GM10847 (cell line): ENCODE measurements around the gene MACO1.

Experiments used
- POLR2A ChIP-seq: IDR thresholded peaks from 2 replicates; pipeline ENCODE4 v1.6.1; 2011; ENCODE audit not compliant: insufficient read length; ENCODE audit errors: extremely low read depth

Gene MACO1

DNA sequence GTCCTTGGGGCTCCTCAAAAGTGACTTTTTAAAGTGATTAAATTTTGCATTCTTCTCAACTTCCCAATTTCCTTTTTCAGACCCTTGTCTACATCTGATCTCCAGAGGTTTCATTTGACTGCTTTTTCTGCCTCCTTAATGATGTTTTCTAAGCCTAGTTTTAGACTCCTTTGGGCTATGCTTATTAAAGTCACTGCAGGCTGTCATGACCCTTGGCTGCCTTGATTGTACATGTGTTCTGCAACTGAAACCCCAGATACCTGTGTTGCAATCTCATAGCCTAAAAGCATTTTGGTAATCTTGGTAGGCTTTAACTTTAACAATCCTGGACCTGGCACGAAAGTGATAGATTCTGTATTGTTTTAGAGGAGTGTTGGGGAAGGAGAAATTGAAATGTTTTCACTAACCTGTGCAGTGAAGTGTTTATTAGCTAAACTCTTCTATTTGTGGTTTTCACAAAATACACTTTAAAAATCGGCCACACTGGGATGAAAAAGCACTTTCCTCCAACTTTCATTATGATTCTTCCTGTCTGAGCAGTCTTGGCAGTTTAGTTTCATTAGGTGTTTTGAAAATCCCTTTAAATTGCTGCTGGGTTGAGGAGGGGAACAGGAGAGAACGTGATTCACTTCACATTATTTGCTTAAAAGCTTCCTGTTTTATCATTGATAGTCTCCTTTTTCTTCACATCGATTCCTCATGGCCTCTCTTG, 4.9 kb downstream of the MACO1 start:
- TF ChIP-seq POLR2A: no peak

DNA sequence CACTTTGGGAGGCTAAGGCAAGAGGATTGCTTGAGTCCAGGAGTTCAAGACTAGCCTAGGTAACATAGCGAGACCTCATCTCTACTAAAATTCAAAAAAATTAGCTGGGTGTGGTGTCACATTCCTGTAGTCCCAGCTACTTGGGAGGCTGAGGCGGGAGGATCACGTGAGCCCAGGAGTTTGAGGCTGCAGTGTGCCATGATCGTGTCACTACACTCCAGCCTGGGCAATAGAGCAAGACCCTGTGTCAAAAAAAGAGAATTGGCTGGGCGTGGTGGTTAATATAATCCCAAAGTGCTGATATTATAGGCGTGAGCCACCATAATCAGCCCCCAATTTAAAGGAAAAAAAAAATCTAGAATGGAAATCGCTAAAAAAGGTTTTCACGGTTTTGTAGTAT, 7.0 kb downstream of the MACO1 start:
- TF ChIP-seq POLR2A: no peak

DNA sequence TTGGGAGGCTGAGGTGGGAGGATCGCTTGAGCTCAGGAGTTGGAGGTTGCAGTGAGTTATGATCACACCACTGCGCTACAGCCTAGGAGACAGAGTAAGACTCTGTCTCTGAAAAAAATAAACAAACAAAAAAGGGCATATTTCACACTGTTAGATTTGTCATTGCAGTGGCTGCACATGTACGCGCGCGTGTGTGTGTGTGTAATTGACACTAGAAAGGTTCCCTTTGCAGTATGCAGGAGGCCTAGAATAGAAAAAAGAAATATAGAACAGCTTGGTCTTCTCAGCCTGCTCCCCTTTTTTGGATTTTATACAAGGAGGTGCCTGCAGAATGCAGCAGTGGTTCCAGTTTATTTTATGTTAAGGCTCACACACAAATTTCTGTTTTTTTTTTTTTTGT, 8.6 kb downstream of the MACO1 start:
- no peak for TF ChIP-seq POLR2A

DNA sequence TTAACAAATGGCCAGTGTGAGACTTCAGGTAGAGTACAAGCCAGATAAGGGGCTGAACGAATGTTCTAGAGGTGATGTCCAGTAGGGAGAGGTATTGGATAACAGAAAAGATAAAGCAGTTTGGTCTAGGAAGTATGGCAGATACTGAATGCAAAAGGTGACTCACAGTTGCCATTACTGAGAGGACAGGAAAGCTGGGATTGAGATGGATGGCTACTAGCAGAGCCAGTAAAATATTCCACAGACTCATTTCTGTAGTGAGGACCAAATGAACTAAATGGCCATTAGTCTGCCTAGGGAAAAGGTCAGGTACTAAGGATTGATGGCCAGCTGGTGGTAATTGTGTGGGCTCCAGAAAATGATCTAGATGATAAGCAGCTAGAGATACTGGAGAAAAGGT, 11.5 kb downstream of the MACO1 start:
- TF ChIP-seq POLR2A: no peak

DNA sequence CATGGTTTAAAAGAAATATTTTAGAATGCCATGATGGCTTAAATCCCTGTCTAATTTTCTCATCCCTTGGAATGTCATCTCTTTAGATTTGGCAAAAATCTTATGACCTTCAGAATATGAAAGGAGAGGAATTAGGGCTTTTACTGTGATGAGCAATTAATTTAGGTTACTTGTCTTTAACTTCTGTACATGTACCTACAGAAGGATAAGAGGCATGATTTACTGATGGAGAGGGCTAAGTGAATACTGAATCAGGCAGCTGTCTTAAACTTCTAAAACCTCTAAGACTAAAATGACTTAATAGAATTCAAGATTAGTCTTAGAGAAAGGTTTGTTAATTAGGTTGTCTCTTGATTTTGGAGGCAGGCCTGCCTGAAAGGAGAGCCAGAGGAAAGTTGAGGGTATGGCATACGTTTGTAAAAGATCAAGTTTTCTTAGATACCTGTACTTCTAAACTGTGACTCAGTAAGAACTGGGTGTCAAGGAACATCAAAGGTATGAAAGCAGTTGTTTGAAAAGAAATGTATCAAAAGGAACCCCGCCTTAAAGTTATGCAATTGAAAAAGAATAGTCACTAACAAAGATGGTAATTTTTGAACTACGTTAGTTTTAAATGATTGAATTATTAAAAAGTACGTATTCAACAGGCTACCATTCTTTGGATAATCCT, 12.5 kb downstream of the MACO1 start:
- TF ChIP-seq POLR2A: no peak

DNA sequence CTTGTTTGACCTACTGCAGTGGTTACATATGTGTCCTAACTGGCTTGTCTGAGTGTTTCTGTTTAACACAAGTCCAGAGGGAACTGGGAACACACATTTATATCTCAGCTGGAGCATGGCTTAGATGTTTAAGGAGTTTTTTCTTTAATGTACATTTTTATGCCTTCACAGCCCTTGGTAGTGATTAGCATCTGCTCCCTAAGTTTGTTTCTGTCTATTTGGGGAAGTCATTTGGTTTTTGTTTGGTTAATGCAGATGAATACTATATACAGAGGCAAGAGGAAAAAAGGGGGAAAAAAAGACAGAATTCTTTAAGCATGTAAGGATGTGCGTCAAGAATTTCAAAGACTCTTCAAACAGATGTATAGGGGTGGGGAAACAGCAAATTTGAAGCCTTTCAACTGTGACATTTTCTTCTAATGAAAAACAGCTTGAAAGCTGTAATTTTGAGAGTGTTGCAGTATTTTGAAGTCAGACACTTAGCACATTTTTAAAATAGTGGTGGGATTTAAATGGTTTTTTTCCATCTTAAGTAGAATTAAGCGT, 15.4 kb downstream of the MACO1 start:
- TF ChIP-seq POLR2A: no peak

DNA sequence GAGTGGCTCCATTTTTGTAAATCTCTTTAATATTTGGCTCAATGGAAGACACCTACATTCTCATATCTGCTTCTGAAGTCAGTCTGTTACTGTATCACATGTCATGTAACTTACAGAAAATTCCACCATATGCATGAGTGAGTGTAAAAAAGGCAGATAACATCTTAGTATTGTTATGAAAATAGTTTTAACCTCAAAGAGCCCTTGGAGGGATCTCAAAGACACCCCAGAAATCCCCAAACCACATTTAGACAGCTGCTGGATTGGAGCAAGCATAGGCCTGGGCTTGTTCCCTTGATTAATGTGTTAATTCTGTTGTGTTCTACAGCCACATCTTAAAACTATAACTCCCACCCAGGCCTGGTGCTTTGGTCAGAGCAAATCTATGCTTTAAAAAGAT, 16.9 kb downstream of the MACO1 start:
- TF ChIP-seq POLR2A: no peak

DNA sequence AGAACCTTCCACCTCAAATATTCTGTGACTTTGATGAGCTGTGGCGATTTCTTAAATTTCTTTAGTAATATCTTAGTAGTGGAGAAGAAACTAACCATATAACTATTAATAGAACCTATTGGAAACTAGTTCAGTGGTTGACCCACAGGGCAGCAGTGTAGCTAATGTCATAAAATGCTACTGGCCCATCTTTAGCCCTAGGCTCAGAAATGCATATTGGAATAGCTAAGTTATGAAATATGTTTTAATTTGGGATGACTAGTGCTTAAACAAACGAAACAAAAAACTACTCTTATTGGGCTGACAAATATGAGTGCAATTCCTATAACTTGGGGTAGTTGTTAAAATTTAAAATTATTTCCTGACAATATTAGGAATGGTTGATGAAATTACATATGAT, 20.2 kb downstream of the MACO1 start:
- no peak for TF ChIP-seq POLR2A

DNA sequence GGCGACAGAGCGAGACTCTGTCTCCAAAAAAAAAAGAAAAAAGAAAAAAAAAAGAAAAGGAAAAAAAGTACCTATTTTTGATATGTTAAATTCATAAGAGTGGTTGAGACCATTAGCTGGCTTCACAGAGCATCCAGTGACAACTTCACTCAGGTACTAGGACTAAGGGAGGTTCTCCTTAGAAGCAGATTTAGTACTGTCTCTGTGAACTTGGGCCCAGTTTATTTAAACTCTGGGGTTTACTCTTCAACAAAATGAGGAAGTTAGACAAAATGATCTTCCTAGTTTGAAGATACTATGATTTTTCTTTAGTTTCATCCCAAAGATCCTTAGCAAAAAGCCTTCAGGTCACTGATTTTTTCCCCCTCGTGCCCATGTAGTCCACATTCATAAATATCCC, 21.2 kb downstream of the MACO1 start:
- TF ChIP-seq POLR2A: no peak

DNA sequence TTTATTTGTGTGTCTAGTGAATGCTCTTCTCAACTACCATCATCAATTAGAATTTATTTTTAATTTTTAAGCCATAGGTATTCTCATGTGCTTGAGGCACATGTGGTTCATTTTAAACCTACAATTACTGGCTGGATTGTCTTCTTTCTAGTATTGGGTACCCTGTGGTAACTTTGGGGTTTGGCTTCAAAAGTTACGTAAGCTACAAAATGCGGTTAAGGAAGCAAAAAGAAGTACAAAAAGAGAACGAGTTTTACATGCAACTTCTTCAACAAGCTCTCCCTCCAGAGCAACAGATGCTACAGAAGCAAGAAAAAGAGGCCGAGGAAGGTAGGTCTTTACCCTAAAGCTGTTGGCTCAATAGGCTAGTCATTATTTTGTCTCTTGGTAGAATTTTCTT, 25.8 kb downstream of the MACO1 start:
- no peak for TF ChIP-seq POLR2A

DNA sequence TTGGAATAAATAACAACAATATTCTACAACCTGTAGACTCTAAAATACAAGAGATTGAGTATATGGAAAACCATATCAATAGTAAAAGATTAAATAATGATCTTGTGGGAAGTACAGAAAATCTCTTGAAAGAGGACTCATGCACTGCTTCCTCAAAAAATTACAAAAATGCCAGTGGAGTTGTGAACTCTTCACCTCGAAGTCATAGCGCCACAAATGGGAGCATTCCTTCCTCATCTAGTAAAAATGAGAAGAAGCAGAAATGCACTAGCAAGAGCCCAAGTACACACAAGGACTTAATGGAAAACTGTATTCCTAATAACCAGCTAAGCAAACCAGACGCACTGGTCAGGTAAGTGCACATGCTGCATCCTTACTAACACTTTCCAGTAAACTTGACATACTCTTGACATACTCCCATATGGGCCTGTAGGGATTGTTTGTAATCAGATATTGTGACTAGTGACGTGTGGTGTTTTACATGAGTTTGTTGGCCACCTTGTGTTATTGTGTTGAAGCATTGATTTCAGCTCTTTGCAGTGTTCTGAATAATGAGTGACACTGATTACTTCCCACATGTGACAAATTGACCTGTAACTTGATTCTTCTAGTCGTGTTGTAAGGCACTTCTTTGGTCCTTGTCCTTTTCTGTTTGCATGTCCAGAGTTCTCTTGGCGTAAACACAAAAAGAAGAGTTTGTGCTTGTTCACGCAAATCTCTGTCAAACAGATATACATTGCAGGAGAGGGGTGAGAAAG, 28.0 kb downstream of the MACO1 start:
- no peak for TF ChIP-seq POLR2A

DNA sequence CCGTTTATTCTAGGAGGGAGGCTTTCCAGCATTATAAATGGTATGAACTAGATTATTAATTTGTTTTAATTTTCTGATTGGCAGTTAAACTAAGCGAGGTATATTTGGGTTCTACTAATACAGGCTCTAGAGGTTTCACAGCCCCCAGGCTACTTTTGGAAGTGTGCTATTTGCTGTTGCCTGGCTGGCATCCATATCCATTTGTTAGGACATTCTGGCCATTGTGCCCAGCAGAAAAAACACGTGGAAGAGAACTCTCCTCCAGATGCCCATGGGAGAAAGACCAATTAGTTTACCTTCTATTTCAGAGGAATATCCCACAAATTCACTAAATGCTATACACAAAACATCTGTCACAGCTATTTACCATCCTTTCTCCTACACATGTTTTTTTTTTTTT, 29.3 kb downstream of the MACO1 start:
- TF ChIP-seq POLR2A: no peak

DNA sequence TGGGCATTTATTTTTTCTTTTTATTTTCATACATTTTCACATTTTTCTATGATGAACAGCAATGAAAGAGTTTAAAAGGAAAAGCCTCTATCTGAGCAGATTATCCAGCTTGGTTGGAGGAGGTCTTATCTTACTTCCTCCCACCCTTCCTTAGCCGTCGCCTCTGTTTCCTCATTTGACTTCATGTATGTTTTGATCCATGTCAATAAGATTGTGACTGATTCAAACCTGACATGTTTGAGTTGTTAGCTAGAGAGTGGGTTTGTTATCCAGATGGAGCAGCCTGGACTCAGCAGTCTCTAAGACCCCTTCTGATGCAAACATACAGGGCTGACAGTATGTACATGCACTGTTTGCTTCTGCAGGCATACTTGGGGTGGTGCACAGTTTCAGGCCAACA, 31.2 kb downstream of the MACO1 start:
- TF ChIP-seq POLR2A: no peak

DNA sequence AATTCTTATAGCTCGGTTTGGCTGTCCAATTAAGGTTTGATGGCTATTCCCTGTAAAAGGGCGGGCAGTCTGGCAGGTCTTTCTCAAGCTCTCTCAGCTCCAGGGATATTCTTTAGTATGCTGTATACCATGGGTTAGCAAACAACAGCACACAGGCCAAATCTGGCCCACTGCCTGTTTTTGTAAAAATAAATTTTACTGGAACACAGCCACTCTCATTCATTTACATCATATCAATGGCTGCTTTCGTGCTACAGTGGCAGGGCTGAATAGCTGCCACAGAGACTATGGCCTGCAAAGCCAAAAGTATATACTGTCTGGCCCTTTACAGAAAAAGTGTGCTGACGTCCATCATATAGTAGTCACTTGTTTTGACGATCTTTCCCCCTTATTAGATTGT, 32.0 kb downstream of the MACO1 start:
- TF ChIP-seq POLR2A: no peak

DNA sequence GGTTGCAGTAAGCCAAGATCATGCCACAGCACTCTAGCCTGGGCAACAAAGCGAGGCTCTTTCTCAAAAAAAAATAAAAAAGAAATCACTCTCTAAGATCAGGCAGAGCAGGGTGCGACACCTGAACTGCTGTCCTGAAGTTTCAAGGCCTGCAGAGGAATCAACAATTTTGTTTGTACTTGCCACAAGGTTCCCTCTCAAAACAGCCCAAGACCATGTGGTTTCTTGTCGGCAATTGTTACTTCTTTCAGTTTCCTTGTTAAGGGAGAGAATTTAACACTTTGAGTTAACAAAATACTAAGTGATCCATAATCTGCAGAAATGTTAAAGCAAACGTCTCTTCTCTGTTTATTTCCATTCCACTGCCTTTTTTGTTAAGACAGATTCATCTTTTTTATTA, 36.5 kb downstream of the MACO1 start:
- TF ChIP-seq POLR2A: no peak

DNA sequence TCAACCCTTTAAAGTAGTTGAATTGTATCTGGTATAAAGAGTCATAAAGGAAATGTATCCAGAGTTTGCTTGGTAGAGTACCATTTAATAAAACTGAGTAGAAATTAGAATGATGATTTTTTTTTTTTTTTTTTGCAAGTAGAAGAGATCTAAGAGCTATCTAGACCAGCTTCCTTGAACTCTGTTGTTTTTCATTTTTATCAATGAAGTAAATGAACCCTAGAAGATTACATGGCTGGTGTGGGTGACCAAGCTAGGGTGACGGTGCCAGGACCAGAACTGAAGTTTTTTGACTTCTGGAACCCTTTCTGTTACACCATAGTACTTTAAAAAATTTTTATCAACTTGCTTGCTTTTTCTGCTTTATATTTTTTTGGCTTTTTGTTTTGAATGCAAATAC, 36.9 kb downstream of the MACO1 start:
- TF ChIP-seq POLR2A: no peak

DNA sequence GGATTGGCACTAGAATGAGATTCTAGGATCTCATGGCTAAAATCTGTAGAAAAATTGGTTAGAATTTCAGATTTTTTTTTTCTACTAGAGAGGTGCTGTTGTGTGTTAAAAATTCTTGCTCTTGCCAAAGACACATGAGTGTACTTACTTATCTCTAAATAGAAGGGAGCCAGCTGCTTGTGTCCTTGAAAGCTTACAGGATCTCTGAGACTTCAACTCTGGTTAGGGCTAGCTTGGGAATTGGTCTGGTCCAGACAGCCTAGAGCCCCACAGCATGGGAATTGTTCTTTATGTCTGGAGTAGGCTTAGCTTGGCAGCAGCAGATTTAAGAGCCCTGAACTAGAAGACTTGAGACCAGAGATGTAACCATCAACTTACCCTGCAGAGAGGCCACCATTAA, 37.3 kb downstream of the MACO1 start:
- no peak for TF ChIP-seq POLR2A

DNA sequence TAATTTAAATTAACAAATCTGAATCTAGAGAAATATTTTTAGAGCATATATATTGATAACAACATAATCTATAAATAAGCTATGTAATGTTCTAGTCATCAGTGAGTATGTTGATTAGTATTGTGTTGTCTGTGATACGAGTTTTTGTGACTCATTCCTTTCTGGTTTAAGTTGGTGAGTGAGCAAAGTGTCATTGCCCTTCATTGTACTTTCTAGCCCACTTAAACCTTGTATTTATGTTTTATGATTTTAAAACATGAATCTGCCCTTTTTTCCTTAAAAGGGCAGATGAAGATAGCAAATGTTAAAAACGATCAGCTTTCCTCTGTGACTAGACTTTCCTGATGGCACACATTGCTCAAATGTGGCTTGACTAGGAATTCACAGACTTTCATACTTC, 38.5 kb downstream of the MACO1 start:
- no peak for TF ChIP-seq POLR2A
